GM12878 (cell line): Measurements from ENCODE around the gene MRTFB.

ENCODE experiments used
- CTCF ChIP-seq, 3 experiments: IDR thresholded peaks in 2 of 3; conservative IDR thresholded peaks in 1 of 3; 2 replicates each; pipeline ENCODE4 v1.5.1; 2011; ENCODE audit warnings: low read depth in 3 of 3, low read length in 3 of 3, mild to moderate bottlenecking in 3 of 3, control low read depth in 2 of 3, moderate library complexity in 2 of 3, inconsistent platforms in 1 of 3, mixed read lengths in 1 of 3; ENCODE audit not compliant: control insufficient read depth in 2 of 3, insufficient read depth in 1 of 3; ENCODE audit errors: extremely low read depth in 1 of 3
- ELK1 ChIP-seq: IDR thresholded peaks from 2 replicates; pipeline ENCODE4 v1.6.1; 2012; ENCODE audit warnings: low read depth, low read length, improper control_type of control experiment
- EP300 ChIP-seq, 2 experiments: fragments of 150-350 bp in 1 of 2; IDR thresholded peaks; 2 replicates each; pipeline ENCODE4 v1.6.1; 2011 to 2012; ENCODE audit warnings: low read depth in 2 of 2, low read length in 2 of 2, borderline replicate concordance in 1 of 2, improper control_type of control experiment in 1 of 2, inconsistent platforms in 1 of 2; ENCODE audit not compliant: control insufficient read depth in 1 of 2
- ESRRA ChIP-seq: IDR thresholded peaks from 2 replicates; pipeline ENCODE4 v1.6.1; 2012; ENCODE audit warnings: mild to moderate bottlenecking, low read length, improper control_type of control experiment
- NR2F1 ChIP-seq: fragments of 450-650 bp; conservative IDR thresholded peaks from 2 replicates; pipeline ENCODE4 v1.6.1; 2017; ENCODE audit warnings: mild to moderate bottlenecking
- POLR2A ChIP-seq: IDR thresholded peaks from 2 replicates; pipeline ENCODE4 v1.6.1; 2011; ENCODE audit warnings: low read depth, mild to moderate bottlenecking, low read length
- ZZZ3 ChIP-seq: IDR thresholded peaks from 2 replicates; pipeline ENCODE4 v1.6.1; 2011; ENCODE audit warnings: low read depth; ENCODE audit not compliant: control insufficient read depth, insufficient read length

- TF ChIP-seq ZZZ3: no peak
- TF ChIP-seq CTCF (IDR thresholded peaks at IDR 0.05 in 2 of 3, conservative IDR thresholded peaks at IDR 0.05 in 1 of 3; ENCODE audit: control insufficient read depth in 2 of 3, extremely low read depth in 1 of 3, insufficient read depth in 1 of 3, low read depth in 3 of 3, low read length in 3 of 3): no peak
- TF ChIP-seq POLR2A: no peak
- TF ChIP-seq EP300 (IDR thresholded peaks at IDR 0.05; ENCODE audit: borderline replicate concordance in 1 of 2, control insufficient read depth in 1 of 2, low read depth in 2 of 2, low read length in 2 of 2): no peak
- no peak for TF ChIP-seq ESRRA
- TF ChIP-seq NR2F1: no peak
- TF ChIP-seq ELK1: no peak
Observed at GRCh38 chr16:14168146-14168545, 97.0 kb downstream of the MRTFB start.
